Esophagus squamous epithelium (tissue), 4 donors: Measurements from ENCODE around the gene ZNF777.

Experiments
- CTCF ChIP-seq, 6 experiments: fragments of 450-650 bp in 4 of 6; fragments of 200-600 bp in 2 of 6; sonication (generic) in 2 of 6; IDR thresholded peaks; one replicate each; pipeline ENCODE4 v1.5.1; 2016 to 2019; ENCODE audit warnings: antibody characterized with exemption in 6 of 6, mild to moderate bottlenecking in 4 of 6, moderate library complexity in 4 of 6
- POLR2A ChIP-seq, 4 donors: fragments of 450-650 bp; IDR thresholded peaks; one replicate each; pipeline ENCODE4 v1.6.1; 2017; ENCODE audit warnings: antibody characterized with exemption in 4 of 4, mild to moderate bottlenecking in 4 of 4, moderate library complexity in 3 of 4

GRCh38 chr7:149433124-149433523 is 27.7 kb downstream of the ZNF777 start:
- TF ChIP-seq CTCF (IDR thresholded peaks at IDR 0.05) = no peak
- TF ChIP-seq POLR2A (IDR thresholded peaks at IDR 0.05) = no peak
